ENCODE data around the gene LAMA2. TPM values are rescaled to one million over a fixed set of nuclear protein-coding genes. Genes with fewer than 3 reads are reported as not detected.
"Not testable (repeated sequence)": the region's sequence is repeated elsewhere in the genome, so short reads cannot be mapped to it uniquely, and the experiment has no call there.

The LAMA2 gene
- total RNA-seq, 4 donors from 2014 or later = 97.3 to 509 (median 200) TPM

DNA sequence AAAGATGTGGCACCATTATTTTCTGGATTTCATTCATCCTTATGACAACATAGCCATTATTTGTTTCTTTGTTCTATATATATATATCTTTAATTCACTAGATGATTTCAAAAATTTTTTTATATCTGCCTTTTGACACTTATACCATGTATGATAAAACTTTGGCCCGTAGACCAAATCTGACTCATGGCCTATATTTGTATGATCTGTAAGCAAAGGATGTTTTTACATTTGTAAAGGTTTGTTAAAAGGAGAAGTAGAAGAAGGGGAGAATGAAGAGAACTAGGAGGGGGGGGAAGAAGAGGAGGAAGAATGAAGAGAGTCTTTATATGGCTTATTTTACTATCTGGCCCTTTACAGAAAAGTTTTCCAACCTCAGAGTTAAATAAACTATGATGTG lies 279.7 kb downstream of the LAMA2 start:
- ATAC-seq (ENCODE audit: low FRiP score) = no peak
- TF ChIP-seq CTCF (IDR thresholded peaks at IDR 0.05) = no peak
- DNase-seq (ENCODE audit: low spot score) = no peak

DNA sequence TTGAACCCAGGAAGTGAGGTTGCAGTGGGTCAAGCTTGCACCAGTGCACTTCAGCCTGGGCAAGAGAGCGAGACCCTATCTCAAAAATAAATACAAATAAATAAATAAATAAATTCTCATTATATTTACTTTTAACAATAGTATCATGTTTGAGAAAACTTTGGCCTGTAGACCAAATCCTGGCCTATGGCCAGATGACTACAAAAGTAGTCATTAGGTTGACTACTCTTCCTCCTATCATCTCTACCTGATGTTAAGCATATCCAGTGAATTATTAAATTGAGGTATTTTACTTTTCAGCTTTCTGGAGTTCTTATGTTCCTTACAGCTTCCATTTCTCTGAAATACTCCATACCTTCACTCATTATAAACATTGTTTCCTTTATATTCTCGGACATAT lies 280.6 kb downstream of the LAMA2 start:
- no peak for TF ChIP-seq CTCF (IDR thresholded peaks at IDR 0.05)
- ATAC-seq (ENCODE audit: low FRiP score) = no peak
- no peak for DNase-seq (ENCODE audit: low spot score)

DNA sequence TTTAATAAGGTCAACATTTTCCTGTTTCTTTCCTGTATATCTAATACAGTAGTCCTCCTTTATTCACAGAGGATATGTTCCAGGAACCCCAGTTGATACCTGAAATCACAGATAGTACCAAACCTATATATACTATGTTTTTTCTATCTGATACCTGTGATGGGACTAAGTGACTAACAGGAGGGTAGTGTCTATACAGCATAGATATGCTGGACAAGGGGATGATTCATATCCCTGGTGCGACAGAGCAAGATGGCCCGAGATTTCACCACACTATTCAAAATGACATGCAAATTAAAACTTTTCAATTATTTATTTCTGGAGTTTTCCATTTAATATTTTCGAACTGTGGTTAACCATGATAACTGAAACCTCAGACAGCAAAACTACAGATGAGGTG lies 281.1 kb downstream of the LAMA2 start:
- DNase-seq (ENCODE audit: low spot score) (no peak), ATAC-seq (ENCODE audit: low FRiP score) (no peak)
- no peak for TF ChIP-seq CTCF (IDR thresholded peaks at IDR 0.05)

GRCh38 chr6:129172279-129172995 lies 289.5 kb downstream of the LAMA2 start:
- DNase-seq (ENCODE audit: low spot score); ATAC-seq (ENCODE audit: low FRiP score): not testable (repeated sequence)

GRCh38 chr6:129175066-129175465 lies 292.1 kb downstream of the LAMA2 start:
- no peak for TF ChIP-seq CTCF (IDR thresholded peaks at IDR 0.05)
- no peak for ATAC-seq (ENCODE audit: low FRiP score)
- DNase-seq (ENCODE audit: low spot score) = no peak

GRCh38 chr6:129177801-129178200 lies 294.9 kb downstream of the LAMA2 start:
- no peak for DNase-seq (ENCODE audit: low spot score)
- no peak for ATAC-seq (ENCODE audit: low FRiP score)
- TF ChIP-seq CTCF (IDR thresholded peaks at IDR 0.05) = no peak

- DNase-seq (ENCODE audit: low spot score) (no peak), ATAC-seq (ENCODE audit: low FRiP score) (no peak)
- no peak for TF ChIP-seq CTCF (IDR thresholded peaks at IDR 0.05)
These were observed 296.3 kb downstream of the LAMA2 start for GRCh38 chr6:129179283-129179682.

Measured in omental fat pad (tissue), 4 donors.